ENCODE data around the gene SH2B3.
A peak's percentile ranks its signal among the peaks of the same experiment; 100 is the strongest.

The SH2B3 gene

DNA sequence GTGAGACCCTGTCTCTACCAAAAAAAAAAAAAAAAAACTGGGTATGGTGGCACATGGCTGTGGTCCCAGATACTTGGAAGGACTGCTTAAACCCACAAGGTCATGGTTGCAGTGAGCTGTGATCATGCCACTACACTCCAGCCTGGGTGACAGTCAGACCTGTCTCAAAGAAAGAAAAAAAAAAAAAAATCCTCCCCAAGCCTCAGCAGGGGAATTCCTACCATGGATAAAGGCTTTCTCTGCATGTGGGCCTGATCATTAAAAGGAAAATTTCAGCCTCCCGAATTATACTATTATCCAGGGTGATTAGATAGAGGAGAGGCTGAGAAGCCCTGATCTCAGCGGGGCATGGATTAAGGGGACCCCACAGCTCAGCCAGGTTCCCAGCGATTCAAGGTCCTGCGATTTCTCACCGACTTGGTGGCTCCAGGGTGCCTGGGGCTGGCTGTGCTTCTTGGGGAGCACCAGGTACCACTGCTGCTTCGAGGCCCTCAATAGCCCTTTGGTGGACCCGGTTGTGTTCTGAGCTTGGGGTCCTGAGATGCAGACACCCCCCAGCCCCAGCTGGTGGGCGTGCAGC lies 5.6 kb downstream of the SH2B3 start:
- no peak overlapping the region for H3K9ac ChIP-seq (ENCODE audit: low read length)
- no peaks in the 10 kb centered on the region for H3K9me2 ChIP-seq (replicated peaks; ENCODE audit: insufficient read depth, low read length)
- H3K4me2 ChIP-seq (ENCODE audit: low read depth, low read length, poor library complexity, severe bottlenecking) = no peak overlapping the region
- H4K20me1 ChIP-seq (ENCODE audit: low read depth, low read length) = peaks cover 9% of the 10 kb centered on the region; the same call in 1 of the 2 replicates
- TF ChIP-seq EZH2phosphoT487 (conservative IDR thresholded peaks at IDR 0.05; ENCODE audit: low read length) = no peak
- no peak for TF ChIP-seq CTCF (IDR thresholded peaks at IDR 0.05; ENCODE audit: insufficient read depth, low read length, poor library complexity, severe bottlenecking)
- no peaks in the 10 kb centered on the region for H3K9me3 ChIP-seq (ENCODE audit: insufficient read depth, low read length)
- no peak overlapping the region for H2AFZ ChIP-seq (ENCODE audit: low read depth, low read length, severe bottlenecking)
- H3K36me3 ChIP-seq (ENCODE audit: low read length) = no peaks in the 10 kb centered on the region; the same call in 1 of the 2 replicates
- H3K4me3 ChIP-seq (ENCODE audit: insufficient read depth, low read length, poor library complexity, severe bottlenecking) = no peak overlapping the region
- H3K27me3 ChIP-seq (ENCODE audit: low read length) = no peaks in the 10 kb centered on the region
- 0 out of 2 replicates have a peak, but pooled peaks cover 7% of the 10 kb centered on the region for H3F3A ChIP-seq (ENCODE audit: insufficient read depth)
- H3K79me2 ChIP-seq (ENCODE audit: insufficient read depth, low read length) = peaks cover 99% of the 10 kb centered on the region
- H3K27ac ChIP-seq (ENCODE audit: low read depth, low read length) = no peak overlapping the region

DNA sequence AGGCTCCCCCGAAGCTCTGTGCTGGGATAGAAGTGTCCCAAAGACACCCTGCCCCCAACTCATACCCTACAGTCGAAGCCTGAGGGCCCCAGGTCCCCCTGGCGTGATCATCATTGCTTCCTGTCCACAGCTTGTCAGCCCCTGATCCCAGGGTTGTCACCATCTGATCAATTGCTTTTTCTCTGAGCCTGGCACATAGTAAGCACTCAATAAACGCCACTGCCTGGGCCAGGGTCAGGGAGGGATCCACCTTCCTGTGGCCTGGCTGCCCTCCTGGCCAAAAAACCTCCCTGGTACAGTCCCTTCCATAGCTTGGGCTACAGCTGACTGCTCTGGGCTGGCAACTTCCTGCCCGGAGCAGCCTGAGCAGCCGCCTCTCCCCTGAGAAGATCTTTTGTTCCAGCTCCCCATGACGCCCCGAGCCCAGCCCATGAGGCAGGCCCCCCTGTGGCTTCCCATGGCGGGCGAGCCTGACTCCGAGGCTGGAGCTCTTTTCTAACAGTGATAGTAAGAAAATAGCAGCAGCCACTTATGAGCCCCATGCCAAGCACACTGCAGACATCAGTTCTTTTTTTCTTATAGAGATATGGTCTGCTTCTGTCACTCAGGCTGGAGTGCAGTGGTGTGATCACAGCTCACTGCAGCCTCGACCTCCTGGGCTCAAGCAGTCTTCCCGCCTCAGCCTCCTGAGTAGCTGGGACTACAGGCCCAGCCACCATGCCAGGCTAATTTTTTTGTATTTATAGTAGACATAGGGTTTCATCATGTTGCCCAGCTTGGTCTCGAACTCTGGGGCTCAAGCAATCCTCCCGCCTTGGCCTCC lies 6.5 kb downstream of the SH2B3 start:
- Histone ChIP-seq H2AFZ (ENCODE audit: low read depth, low read length, severe bottlenecking) (no peak overlapping the region), H3K27me3 (ENCODE audit: low read length) (no peaks in the 10 kb centered on the region), H3K27ac (ENCODE audit: low read depth, low read length) (peak overlapping the region; percentile 26), H3K9me2 (replicated peaks; ENCODE audit: insufficient read depth, low read length) (no peaks in the 10 kb centered on the region), H3K9ac (ENCODE audit: low read length) (no peak overlapping the region), H3F3A (ENCODE audit: insufficient read depth) (0 out of 2 replicates have a peak, but pooled peaks cover 4% of the 10 kb centered on the region), H3K4me2 (ENCODE audit: low read depth, low read length, poor library complexity, severe bottlenecking) (no peak overlapping the region), H3K9me3 (ENCODE audit: insufficient read depth, low read length) (no peaks in the 10 kb centered on the region), H3K79me2 (ENCODE audit: insufficient read depth, low read length) (peaks cover 99% of the 10 kb centered on the region), H4K20me1 (ENCODE audit: low read depth, low read length) (peaks cover 9% of the 10 kb centered on the region; the same call in 1 of the 2 replicates), H3K36me3 (ENCODE audit: low read length) (peaks cover 3% of the 10 kb centered on the region; the same call in 1 of the 2 replicates), H3K4me3 (ENCODE audit: insufficient read depth, low read length, poor library complexity, severe bottlenecking) (no peak overlapping the region)
- TF ChIP-seq EZH2phosphoT487 (conservative IDR thresholded peaks at IDR 0.05; ENCODE audit: low read length) (no peak), CTCF (IDR thresholded peaks at IDR 0.05; ENCODE audit: insufficient read depth, low read length, poor library complexity, severe bottlenecking) (no peak)

DNA sequence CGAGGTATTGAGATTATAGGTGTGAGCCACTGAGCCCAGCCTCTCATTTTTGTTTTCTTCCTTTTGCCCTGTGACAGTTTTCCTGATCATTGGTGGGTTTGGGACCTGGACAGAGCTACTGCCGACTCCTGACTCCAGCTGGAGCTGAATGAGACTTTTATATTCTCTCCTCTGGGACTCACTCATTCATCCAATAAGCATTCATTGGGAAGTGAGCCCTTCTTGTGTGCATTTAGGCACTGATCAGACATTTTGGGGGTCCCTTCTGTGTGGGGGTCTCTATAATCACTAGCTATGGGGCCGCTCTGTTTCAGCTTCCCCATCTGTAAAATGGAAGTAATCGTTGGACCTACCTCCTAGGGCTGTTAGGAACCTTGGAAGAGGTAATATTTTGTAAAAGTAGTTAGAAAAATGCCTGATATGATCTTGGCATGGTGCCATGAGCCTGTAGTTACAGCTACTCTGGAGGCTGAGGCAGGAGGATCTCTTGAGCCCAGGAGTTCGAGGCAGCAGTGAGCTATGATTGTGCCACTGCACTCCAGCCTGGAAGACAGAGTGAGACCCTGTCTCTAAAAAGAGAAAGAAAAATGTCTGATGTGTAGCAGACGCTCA lies 7.2 kb downstream of the SH2B3 start:
- H3K4me3 ChIP-seq (ENCODE audit: insufficient read depth, low read length, poor library complexity, severe bottlenecking) = no peak overlapping the region
- H3K9me3 ChIP-seq (ENCODE audit: insufficient read depth, low read length) = no peaks in the 10 kb centered on the region
- H3K4me2 ChIP-seq (ENCODE audit: low read depth, low read length, poor library complexity, severe bottlenecking) = no peak overlapping the region
- H4K20me1 ChIP-seq (ENCODE audit: low read depth, low read length) = peaks cover 9% of the 10 kb centered on the region; the same call in 1 of the 2 replicates
- H2AFZ ChIP-seq (ENCODE audit: low read depth, low read length, severe bottlenecking) = no peak overlapping the region
- TF ChIP-seq CTCF (IDR thresholded peaks at IDR 0.05; ENCODE audit: insufficient read depth, low read length, poor library complexity, severe bottlenecking) (no peak), EZH2phosphoT487 (conservative IDR thresholded peaks at IDR 0.05; ENCODE audit: low read length) (no peak)
- no peak overlapping the region for H3K27ac ChIP-seq (ENCODE audit: low read depth, low read length)
- H3K36me3 ChIP-seq (ENCODE audit: low read length) = peaks cover 3% of the 10 kb centered on the region; the same call in 1 of the 2 replicates
- peaks cover 98% of the 10 kb centered on the region for H3K79me2 ChIP-seq (ENCODE audit: insufficient read depth, low read length)
- H3K9ac ChIP-seq (ENCODE audit: low read length) = no peak overlapping the region
- H3K27me3 ChIP-seq (ENCODE audit: low read length) = no peaks in the 10 kb centered on the region
- no peaks in the 10 kb centered on the region for H3F3A ChIP-seq (ENCODE audit: insufficient read depth)
- H3K9me2 ChIP-seq (replicated peaks; ENCODE audit: insufficient read depth, low read length) = no peaks in the 10 kb centered on the region

Measured in SU-DHL-6 (cell line).